ENCODE results near the gene CST5. TPM values are rescaled to one million over a fixed set of nuclear protein-coding genes. Genes with fewer than 3 reads are reported as not detected.
"Not testable (repeated sequence)": the region's sequence is repeated elsewhere in the genome, so short reads cannot be mapped to it uniquely, and the experiment has no call there.

The CST5 gene
- total and polyA plus RNA-seq, 11 donors, result not detected

DNA sequence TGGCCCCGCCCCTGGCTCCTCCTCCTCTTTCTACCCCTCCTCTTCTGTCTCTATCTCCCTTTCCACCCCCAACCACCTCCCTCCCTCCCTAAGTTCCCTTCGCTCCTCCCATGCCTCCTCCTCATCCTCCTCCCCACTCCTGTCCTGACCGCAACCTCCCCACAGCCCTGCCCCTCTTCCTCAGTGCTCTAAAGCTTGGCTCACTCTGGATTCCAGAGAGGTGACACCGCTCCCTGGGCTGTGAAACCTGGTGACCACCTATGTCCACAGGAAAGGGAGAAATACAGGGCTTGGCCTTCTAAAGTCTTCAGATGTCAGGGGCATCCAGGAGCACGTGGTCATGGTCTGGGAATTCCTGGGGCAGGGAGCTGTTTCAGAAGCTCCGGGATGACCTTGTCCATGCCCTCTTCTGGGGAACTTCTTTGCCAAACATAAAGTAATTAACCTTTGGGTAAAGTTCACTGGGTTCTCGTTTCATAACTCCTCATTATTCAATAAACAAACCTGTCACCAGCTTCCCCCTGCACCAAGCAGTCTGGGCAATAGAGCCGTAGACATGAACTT is 345 bp upstream of the CST5 start:
- Histone ChIP-seq H3K27me3 (peaks cover 0 to 4% (median 0%) of the 10 kb centered on the region in 9 donors), H3K36me3 (no peaks in the 10 kb centered on the region), H3K4me3 (no peak overlapping the region), H3K27ac (no peak overlapping the region), H3K9me3 (no peaks in the 10 kb centered on the region), H3K4me1 (no peaks in the 10 kb centered on the region)
- intact Hi-C loops (cut with DNase I), result loop anchor here in 2 of 10 donors (5.0 to 10.0 kb wide), 2 partner anchors 65 to 83 kb away; no protein-coding TSS in a partner anchor
- DNase-seq (no peak), ATAC-seq (no peak)
- TF ChIP-seq POLR2A (IDR thresholded peaks at IDR 0.05), result no peak
- TF ChIP-seq, protein P1, sequence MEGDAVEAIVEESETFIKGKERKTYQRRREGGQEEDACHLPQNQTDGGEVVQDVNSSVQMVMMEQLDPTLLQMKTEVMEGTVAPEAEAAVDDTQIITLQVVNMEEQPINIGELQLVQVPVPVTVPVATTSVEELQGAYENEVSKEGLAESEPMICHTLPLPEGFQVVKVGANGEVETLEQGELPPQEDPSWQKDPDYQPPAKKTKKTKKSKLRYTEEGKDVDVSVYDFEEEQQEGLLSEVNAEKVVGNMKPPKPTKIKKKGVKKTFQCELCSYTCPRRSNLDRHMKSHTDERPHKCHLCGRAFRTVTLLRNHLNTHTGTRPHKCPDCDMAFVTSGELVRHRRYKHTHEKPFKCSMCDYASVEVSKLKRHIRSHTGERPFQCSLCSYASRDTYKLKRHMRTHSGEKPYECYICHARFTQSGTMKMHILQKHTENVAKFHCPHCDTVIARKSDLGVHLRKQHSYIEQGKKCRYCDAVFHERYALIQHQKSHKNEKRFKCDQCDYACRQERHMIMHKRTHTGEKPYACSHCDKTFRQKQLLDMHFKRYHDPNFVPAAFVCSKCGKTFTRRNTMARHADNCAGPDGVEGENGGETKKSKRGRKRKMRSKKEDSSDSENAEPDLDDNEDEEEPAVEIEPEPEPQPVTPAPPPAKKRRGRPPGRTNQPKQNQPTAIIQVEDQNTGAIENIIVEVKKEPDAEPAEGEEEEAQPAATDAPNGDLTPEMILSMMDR (IDR thresholded peaks at IDR 0.05), result no peak
- WGBS, 4 donors, result 47 to 57% (median 49%) methylated on average over 8 of the region's 8 CpGs

DNA sequence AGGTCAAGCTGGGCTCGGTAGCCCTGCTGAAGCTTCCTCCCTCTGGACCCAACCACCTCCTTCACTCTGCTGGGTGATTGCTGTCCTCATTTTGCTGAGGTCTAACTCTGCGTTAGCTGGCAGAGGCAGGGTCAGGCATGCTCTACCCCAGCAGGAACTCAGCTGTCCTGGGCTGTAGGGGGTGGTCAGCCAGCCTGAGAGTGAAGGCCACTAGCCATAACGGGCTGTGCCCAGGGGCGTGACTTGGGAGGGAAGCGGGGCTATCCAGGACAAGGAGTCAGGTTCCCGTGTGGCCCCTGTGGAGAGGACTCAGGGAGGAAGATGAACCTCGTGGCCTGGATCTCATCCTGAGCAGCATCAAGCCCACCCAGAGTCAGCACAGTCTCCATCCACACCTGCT is 761 bp downstream of the CST5 start:
- Histone ChIP-seq H3K4me3 (no peak overlapping the region), H3K27ac (no peak overlapping the region), H3K36me3 (no peaks in the 10 kb centered on the region), H3K4me1 (no peaks in the 10 kb centered on the region), H3K27me3 (peaks cover 0 to 4% (median 0%) of the 10 kb centered on the region in 9 donors), H3K9me3 (no peaks in the 10 kb centered on the region)
- DNase-seq, result no peak
- intact Hi-C loops (cut with DNase I), result loop anchor here in 1 of 10 donors (10.0 kb wide), 1 partner anchor 64 kb away; no protein-coding TSS in a partner anchor
- TF ChIP-seq, protein P1 (IDR thresholded peaks at IDR 0.05), result no peak
- TF ChIP-seq POLR2A (IDR thresholded peaks at IDR 0.05), result no peak
- ATAC-seq, result no peak
- WGBS, 4 donors, result 61 to 83% (median 72%) methylated on average over 4 to 7 of the region's 7 CpGs

DNA sequence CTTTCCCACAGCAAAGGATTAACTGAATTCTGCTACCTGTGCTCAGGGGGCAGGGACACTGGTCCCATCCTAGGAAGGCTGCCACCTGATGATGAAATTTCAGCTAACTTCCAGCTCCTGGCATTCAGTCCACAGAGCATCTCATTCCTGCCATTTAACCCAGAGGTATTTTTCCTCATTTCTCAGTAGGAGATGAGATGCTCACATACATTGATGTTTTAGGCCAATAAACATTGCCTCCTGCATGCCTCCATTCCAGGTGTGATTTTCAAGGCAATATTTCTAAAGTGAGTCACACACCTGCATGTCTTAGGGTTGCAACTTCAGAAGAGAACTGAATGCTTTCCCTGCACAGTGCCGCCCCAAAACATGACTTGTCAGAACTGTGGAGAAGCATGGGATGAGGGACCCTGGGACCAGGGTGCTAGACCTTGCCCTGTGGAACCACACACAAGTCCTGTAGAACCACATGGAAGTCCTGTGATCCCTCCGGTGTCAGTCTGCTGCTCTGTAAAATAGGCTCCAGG is 1.5 kb downstream of the CST5 start:
- H3K27ac ChIP-seq, result not testable (repeated sequence)
- WGBS, 4 donors, result 80 to 94% (median 82%) methylated on average over 1 to 2 of the region's 2 CpGs; no CpG with 5 or more reads in 1 of the 4 donors

DNA sequence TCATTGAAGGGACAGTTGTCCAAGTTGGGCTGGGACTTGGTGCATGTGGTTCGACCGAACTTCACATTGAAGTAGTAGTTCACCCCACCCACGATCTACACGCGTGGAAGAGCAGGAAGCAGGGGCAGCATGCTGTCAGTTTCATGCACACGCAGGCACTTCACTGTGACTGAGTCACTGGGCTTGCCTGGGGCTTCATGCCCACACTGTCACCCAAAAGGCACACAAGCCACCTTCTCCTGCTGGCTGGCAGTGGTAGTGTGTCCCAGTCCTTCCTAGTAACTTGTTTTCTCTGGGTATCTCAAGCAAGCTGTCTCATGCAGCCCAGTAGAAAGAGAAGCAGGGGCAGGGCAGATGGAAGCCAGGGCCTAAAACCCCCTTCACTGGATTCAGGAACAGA is 2.0 kb downstream of the CST5 start:
- no peak overlapping the region for H3K27ac ChIP-seq
- no peaks in the 10 kb centered on the region for H3K36me3 ChIP-seq
- no peaks in the 10 kb centered on the region for H3K9me3 ChIP-seq
- 84 to 95% (median 86%) methylated on average over 6 of the region's 6 CpGs for WGBS, 4 donors
- H3K27me3 ChIP-seq, result peaks cover 0 to 9% (median 0%) of the 10 kb centered on the region in 9 donors
- DNase-seq (no peak), ATAC-seq (no peak)
- TF ChIP-seq POLR2A (IDR thresholded peaks at IDR 0.05), result no peak
- TF ChIP-seq, protein P1 (IDR thresholded peaks at IDR 0.05), result no peak
- no peaks in the 10 kb centered on the region for H3K4me1 ChIP-seq
- no peak overlapping the region for H3K4me3 ChIP-seq
- intact Hi-C loops (cut with DNase I), result loop anchor here in 1 of 10 donors (10.0 kb wide), 1 partner anchor 63 kb away; no protein-coding TSS in a partner anchor

More for the DNA sequence above, 1.5 kb downstream of the CST5 start:
- not testable (repeated sequence) for H3K36me3 ChIP-seq, H3K9me3 ChIP-seq, DNase-seq, H3K4me1 ChIP-seq, H3K27me3 ChIP-seq, H3K4me3 ChIP-seq, ATAC-seq
- intact Hi-C loops (cut with DNase I), result loop anchor here in 1 of 10 donors (10.0 kb wide), 1 partner anchor 63 kb away; no protein-coding TSS in a partner anchor

All from heart left ventricle (tissue), 16 donors.